Activated T-helper 17 cell treated with anti-CD3 and anti-CD28 coated beads, Interleukin-2, amount 50 U/mL, for 72 hours (primary cell): ENCODE measurements around the gene TMEM92. TPM values are rescaled to one million over a fixed set of nuclear protein-coding genes. Genes with fewer than 3 reads are reported as not detected.
"Not testable (repeated sequence)": the region's sequence is repeated elsewhere in the genome, so short reads cannot be mapped to it uniquely, and the experiment has no call there.

Source experiments
- ATAC-seq: fragments of 150-1000 bp; cut with Tn5 transposase; replicated peaks from 2 replicates; pipeline ENCODE4 v1.10.0; 2021; ENCODE audit warnings: mild to moderate bottlenecking, moderate library complexity
- H3K27ac Mint-ChIP-seq: one replicate; pipeline ENCODE4 v1.8.0; 2022; ENCODE audit warnings: mixed read lengths
- H3K27me3 Mint-ChIP-seq: one replicate; pipeline ENCODE4 v1.8.0; 2022; ENCODE audit warnings: mixed read lengths
- H3K36me3 Mint-ChIP-seq: one replicate; pipeline ENCODE4 v1.8.0; 2022; ENCODE audit warnings: low read depth, mild to moderate bottlenecking, mixed read lengths
- H3K4me1 Mint-ChIP-seq: one replicate; pipeline ENCODE4 v1.8.0; 2022; ENCODE audit warnings: mixed read lengths
- H3K4me3 Mint-ChIP-seq: one replicate; pipeline ENCODE4 v1.8.0; 2022; ENCODE audit warnings: mild to moderate bottlenecking, mixed read lengths
- H3K9me3 Mint-ChIP-seq: one replicate; pipeline ENCODE4 v1.8.0; 2022; ENCODE audit warnings: mixed read lengths
- total RNA-seq, 2 donors: library from RNA; stranded (reverse); gene quantifications; one replicate each; pipeline ENCODE4 v1.2.3, GENCODE V29; 2022

Gene TMEM92
- total RNA-seq, 2 donors from 2014 or later: 0.16 TPM; not detected in 1

GRCh38 chr17:50267074-50267841, 7.0 kb upstream of the TMEM92 start:
- no peak for ATAC-seq
- Mint-ChIP-seq H3K36me3 (no peaks in the 10 kb centered on the region), H3K4me3 (no peak overlapping the region), H3K4me1 (no peaks in the 10 kb centered on the region), H3K27me3 (peaks cover 7% of the 10 kb centered on the region), H3K27ac (no peak overlapping the region), H3K9me3 (no peaks in the 10 kb centered on the region)

- Mint-ChIP-seq H3K9me3 (no peaks in the 10 kb centered on the region), H3K27me3 (peaks cover 9% of the 10 kb centered on the region), H3K36me3 (no peaks in the 10 kb centered on the region), H3K27ac (no peak overlapping the region), H3K4me1 (peaks cover 7% of the 10 kb centered on the region), H3K4me3 (no peak overlapping the region)
- ATAC-seq: no peak
Observed at GRCh38 chr17:50268026-50268425, 6.2 kb upstream of the TMEM92 start.

GRCh38 chr17:50268743-50269275, 5.5 kb upstream of the TMEM92 start:
- H3K4me3 Mint-ChIP-seq: no peak overlapping the region
- H3K9me3 Mint-ChIP-seq: no peaks in the 10 kb centered on the region
- no peak for ATAC-seq
- peaks cover 7% of the 10 kb centered on the region for H3K4me1 Mint-ChIP-seq
- H3K27me3 Mint-ChIP-seq: peaks cover 9% of the 10 kb centered on the region
- no peak overlapping the region for H3K27ac Mint-ChIP-seq
- H3K36me3 Mint-ChIP-seq: no peaks in the 10 kb centered on the region

DNA sequence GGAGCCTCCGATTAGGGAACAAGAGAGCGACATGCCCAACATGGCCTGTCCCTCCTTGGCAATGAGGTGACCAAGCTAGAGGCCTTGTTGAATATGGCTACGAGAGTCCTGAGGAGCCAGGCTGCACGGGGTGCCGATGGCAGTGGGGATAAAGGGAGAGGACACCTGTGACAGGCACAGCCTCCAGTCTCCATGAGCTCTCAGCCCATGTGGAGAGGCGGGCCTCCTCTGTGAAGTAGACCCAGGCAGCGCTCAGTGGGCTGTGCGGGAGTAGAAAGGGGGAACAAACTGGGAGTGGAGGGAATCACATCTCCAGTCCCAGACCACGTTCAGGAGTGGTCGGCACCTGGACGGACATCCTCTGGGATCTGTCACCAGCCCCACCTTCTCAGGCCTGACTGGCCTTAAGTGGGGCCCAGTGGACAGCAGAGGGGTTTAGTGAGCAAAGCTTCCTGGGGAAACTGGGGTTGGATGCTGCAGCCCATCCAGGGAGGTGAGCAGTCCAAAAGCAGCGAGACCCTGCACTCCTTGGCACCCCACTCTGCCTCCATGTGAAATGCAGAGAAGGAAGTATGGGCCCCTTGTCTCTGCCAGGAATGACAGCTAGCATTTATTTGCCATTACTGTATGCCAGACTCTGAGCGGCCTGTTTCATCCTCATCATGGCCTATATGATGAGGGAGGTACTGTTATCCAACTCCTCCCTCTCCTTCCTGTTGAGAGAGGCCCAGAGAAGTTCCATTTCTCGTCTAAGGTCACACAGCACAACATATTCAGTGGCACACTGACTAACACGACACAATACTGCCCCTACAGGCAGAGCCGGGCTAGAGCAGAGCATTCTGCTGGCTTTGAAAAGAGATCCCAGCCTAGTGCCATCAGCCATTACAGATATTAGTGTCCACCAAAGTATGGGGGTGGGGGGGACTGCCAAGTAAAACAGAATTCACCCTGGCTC, 4.5 kb upstream of the TMEM92 start:
- H3K27me3 Mint-ChIP-seq: peaks cover 13% of the 10 kb centered on the region
- H3K4me1 Mint-ChIP-seq: peaks cover 7% of the 10 kb centered on the region
- no peaks in the 10 kb centered on the region for H3K36me3 Mint-ChIP-seq
- ATAC-seq: peak; percentile 85
- H3K9me3 Mint-ChIP-seq: no peaks in the 10 kb centered on the region
- no peak overlapping the region for H3K4me3 Mint-ChIP-seq
- H3K27ac Mint-ChIP-seq: no peak overlapping the region

DNA sequence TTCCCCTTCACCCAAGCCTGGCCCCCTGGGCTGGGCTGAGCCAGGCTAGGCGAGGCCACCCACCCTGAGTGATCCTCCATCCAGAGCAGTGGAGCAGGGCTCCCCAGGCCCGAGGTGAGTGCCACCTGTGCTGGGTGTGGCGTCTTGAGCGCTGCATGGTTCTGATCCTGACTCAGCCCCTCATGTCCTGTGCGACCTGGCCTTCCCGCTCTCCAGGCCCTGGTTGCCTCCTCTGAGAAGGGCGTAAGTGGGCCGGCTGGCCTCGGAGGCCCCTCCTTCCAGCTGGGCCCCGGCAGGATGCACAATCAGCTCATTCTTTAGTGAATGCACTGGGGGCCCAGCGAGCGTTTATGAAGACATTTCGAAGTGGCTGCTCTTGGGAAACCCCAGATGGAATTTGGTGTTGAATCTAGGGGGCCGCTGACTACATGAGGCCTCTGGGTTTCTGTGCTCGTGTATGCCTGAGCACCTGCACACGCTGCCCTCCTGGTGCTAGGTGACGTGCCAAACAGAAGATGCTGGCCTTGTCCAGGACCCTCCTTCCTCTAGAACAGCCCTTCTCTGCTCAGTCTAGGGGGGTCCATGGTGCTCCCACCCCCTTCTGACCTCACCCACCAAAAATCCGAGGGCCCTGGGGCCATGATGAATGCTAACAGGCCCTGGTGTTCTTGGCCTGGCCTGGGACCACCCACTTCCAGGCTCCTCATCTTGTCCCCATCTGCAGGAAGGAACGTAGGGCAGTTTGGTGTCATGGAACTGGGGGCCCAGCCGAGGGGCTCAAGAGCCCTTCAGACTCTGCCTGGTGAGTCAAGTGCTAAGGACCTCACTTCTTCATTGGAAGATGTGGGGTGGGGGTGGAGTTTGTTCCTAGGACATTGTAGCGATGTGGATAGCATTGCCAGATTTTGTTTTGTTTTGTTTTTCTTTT, 3.6 kb upstream of the TMEM92 start:
- no peaks in the 10 kb centered on the region for H3K36me3 Mint-ChIP-seq
- ATAC-seq: peak; percentile 15
- H3K27ac Mint-ChIP-seq: no peak overlapping the region
- H3K27me3 Mint-ChIP-seq: peaks cover 21% of the 10 kb centered on the region
- H3K4me3 Mint-ChIP-seq: no peak overlapping the region
- H3K9me3 Mint-ChIP-seq: no peaks in the 10 kb centered on the region
- H3K4me1 Mint-ChIP-seq: peaks cover 7% of the 10 kb centered on the region

GRCh38 chr17:50271363-50271750, 2.9 kb upstream of the TMEM92 start:
- not testable (repeated sequence) for H3K27ac Mint-ChIP-seq, H3K4me3 Mint-ChIP-seq
- H3K27me3 Mint-ChIP-seq: peaks cover 21% of the 10 kb centered on the region

GRCh38 chr17:50272246-50272645, 2.0 kb upstream of the TMEM92 start:
- peak overlapping the region; percentile 74 for H3K4me3 Mint-ChIP-seq
- ATAC-seq: no peak
- H3K27me3 Mint-ChIP-seq: peaks cover 27% of the 10 kb centered on the region
- peak overlapping the region; percentile 8 for H3K27ac Mint-ChIP-seq
- H3K4me1 Mint-ChIP-seq: peaks cover 7% of the 10 kb centered on the region
- H3K36me3 Mint-ChIP-seq: no peaks in the 10 kb centered on the region
- no peaks in the 10 kb centered on the region for H3K9me3 Mint-ChIP-seq

More at GRCh38 chr17:50271363-50271750, 2.9 kb upstream of the TMEM92 start:
- not testable (repeated sequence) for H3K4me1 Mint-ChIP-seq, H3K36me3 Mint-ChIP-seq, H3K9me3 Mint-ChIP-seq, ATAC-seq

- Mint-ChIP-seq H3K36me3 (no peaks in the 10 kb centered on the region), H3K4me3 (peak overlapping the region; percentile 74), H3K4me1 (peaks cover 7% of the 10 kb centered on the region), H3K27me3 (peaks cover 29% of the 10 kb centered on the region), H3K9me3 (no peaks in the 10 kb centered on the region), H3K27ac (peak overlapping the region; percentile 8)
- ATAC-seq: peak; percentile 51
Observed at GRCh38 chr17:50272711-50273653, 1.3 kb upstream of the TMEM92 start.

- Mint-ChIP-seq H3K4me3 (no peak overlapping the region), H3K36me3 (no peaks in the 10 kb centered on the region), H3K27me3 (peaks cover 30% of the 10 kb centered on the region), H3K9me3 (no peaks in the 10 kb centered on the region), H3K27ac (no peak overlapping the region), H3K4me1 (peaks cover 7% of the 10 kb centered on the region)
- ATAC-seq: no peak
Observed at GRCh38 chr17:50273654-50274040, 619 bp upstream of the TMEM92 start.

DNA sequence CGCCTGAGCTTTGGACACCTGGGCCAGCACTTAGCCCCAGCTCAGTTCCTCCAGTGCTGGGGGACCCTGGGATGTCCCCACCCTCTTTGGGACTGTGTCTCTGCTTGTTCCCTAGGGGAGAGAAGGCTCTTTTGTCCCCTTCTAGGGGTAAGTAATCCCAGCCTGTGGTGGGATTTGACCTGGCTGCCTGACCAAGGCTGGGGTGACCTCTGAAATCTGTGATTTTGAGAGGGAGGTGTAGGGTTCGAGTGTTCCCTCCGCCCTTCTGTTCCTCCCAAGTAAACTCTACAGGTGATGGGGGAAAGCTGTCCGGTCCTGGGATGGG, 593 bp downstream of the TMEM92 start:
- Mint-ChIP-seq H3K9me3 (no peaks in the 10 kb centered on the region), H3K27me3 (peaks cover 33% of the 10 kb centered on the region), H3K27ac (no peak overlapping the region), H3K4me1 (peaks cover 7% of the 10 kb centered on the region), H3K36me3 (no peaks in the 10 kb centered on the region), H3K4me3 (peak overlapping the region; percentile 10)
- no peak for ATAC-seq

GRCh38 chr17:50275279-50275678, 1.0 kb downstream of the TMEM92 start:
- no peaks in the 10 kb centered on the region for H3K9me3 Mint-ChIP-seq
- no peak overlapping the region for H3K27ac Mint-ChIP-seq
- peaks cover 33% of the 10 kb centered on the region for H3K27me3 Mint-ChIP-seq
- H3K4me3 Mint-ChIP-seq: no peak overlapping the region
- ATAC-seq: no peak
- no peaks in the 10 kb centered on the region for H3K36me3 Mint-ChIP-seq
- peaks cover 7% of the 10 kb centered on the region for H3K4me1 Mint-ChIP-seq

- H3K4me3 Mint-ChIP-seq: no peak overlapping the region
- H3K9me3 Mint-ChIP-seq: no peaks in the 10 kb centered on the region
- no peaks in the 10 kb centered on the region for H3K36me3 Mint-ChIP-seq
- peaks cover 8% of the 10 kb centered on the region for H3K4me1 Mint-ChIP-seq
- peaks cover 39% of the 10 kb centered on the region for H3K27me3 Mint-ChIP-seq
- no peak overlapping the region for H3K27ac Mint-ChIP-seq
- no peak for ATAC-seq
Observed at GRCh38 chr17:50276588-50277356, 2.5 kb downstream of the TMEM92 start.
